Loucy (cell line): ENCODE measurements around the gene HOXA9.

Experiments used
- CTCF ChIP-seq: fragments of 200-600 bp; sonication (generic); conservative IDR thresholded peaks from 2 replicates; pipeline ENCODE4 v1.5.1; 2014; ENCODE audit warnings: mild to moderate bottlenecking, antibody characterized with exemption, low read length
- EZH2phosphoT487 ChIP-seq: fragments of 200-600 bp; IDR thresholded peaks from 2 replicates; pipeline ENCODE4 v1.6.1; 2018; ENCODE audit warnings: antibody characterized with exemption, mild to moderate bottlenecking, moderate library complexity, borderline replicate concordance

GRCh38 chr7:27160546-27161213, 4.7 kb downstream of the HOXA9 start:
- TF ChIP-seq CTCF, result peak; percentile 91
- TF ChIP-seq EZH2phosphoT487, result no peak
